ENCODE results near the gene ABCC4. TPM values are rescaled to one million over a fixed set of nuclear protein-coding genes. Genes with fewer than 3 reads are reported as not detected.
"Not testable (repeated sequence)": the region's sequence is repeated elsewhere in the genome, so short reads cannot be mapped to it uniquely, and the experiment has no call there.

ABCC4 gene
- total and polyA plus RNA-seq, 2 donors from 2014 or later: 11.3 to 52.4 TPM

DNA sequence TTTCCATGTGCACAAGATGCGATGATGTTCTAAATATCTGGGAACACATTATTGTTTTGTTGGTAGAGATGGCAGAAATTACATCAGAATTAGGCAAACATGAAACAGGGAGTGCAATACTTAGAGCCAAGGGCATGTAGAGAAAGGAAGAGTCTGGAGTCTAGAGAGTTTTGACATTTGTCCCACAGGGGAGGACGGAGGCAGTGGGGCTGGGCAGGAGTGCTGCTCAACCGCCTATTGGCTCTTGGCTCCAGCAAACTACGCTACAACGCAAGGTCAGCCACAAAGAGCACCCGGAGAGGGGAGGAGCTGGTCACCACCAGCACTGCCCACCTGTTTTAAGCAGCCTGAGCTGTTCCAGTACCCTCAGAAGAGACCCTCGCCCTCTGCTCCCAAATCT is 108.3 kb downstream of the ABCC4 start:
- Histone ChIP-seq H3K9ac (ENCODE audit: low read length in 3 of 3) (no peak overlapping the region), H3K36me3 (ENCODE audit: control insufficient read depth in 2 of 3, insufficient read depth in 3 of 3, low read length in 3 of 3) (no peaks in the 10 kb centered on the region), H3K9me3 (ENCODE audit: control insufficient read depth in 2 of 3, insufficient read depth in 1 of 3, low read length in 3 of 3) (no peaks in the 10 kb centered on the region), H3K4me3 (ENCODE audit: low read length in 3 of 3) (peak overlapping the region in 1 of 3 donors; percentile 26), H3K27ac (ENCODE audit: low read depth in 2 of 2, low read length in 2 of 2) (peak overlapping the region in 1 of 2 donors; percentile 47), H3K27me3 (ENCODE audit: control insufficient read depth, insufficient read depth, low read length) (no peaks in the 10 kb centered on the region), H3K4me1 (ENCODE audit: control insufficient read depth in 2 of 3, insufficient read depth in 2 of 3, low read depth in 1 of 3, low read length in 3 of 3) (peaks cover 0 to 15% (median 5%) of the 10 kb centered on the region in 3 donors)
- TF ChIP-seq, protein P1, sequence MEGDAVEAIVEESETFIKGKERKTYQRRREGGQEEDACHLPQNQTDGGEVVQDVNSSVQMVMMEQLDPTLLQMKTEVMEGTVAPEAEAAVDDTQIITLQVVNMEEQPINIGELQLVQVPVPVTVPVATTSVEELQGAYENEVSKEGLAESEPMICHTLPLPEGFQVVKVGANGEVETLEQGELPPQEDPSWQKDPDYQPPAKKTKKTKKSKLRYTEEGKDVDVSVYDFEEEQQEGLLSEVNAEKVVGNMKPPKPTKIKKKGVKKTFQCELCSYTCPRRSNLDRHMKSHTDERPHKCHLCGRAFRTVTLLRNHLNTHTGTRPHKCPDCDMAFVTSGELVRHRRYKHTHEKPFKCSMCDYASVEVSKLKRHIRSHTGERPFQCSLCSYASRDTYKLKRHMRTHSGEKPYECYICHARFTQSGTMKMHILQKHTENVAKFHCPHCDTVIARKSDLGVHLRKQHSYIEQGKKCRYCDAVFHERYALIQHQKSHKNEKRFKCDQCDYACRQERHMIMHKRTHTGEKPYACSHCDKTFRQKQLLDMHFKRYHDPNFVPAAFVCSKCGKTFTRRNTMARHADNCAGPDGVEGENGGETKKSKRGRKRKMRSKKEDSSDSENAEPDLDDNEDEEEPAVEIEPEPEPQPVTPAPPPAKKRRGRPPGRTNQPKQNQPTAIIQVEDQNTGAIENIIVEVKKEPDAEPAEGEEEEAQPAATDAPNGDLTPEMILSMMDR (IDR thresholded peaks at IDR 0.05; ENCODE audit: borderline replicate concordance, extremely low read depth, insufficient read depth): no peak
- FAIRE-seq (no peak), DNase-seq (no peak)
- intact Hi-C loops (cut with DNase I): loop anchor here (5.0 kb wide), 2 partner anchors 189 to 209 kb away; no protein-coding TSS in a partner anchor

DNA sequence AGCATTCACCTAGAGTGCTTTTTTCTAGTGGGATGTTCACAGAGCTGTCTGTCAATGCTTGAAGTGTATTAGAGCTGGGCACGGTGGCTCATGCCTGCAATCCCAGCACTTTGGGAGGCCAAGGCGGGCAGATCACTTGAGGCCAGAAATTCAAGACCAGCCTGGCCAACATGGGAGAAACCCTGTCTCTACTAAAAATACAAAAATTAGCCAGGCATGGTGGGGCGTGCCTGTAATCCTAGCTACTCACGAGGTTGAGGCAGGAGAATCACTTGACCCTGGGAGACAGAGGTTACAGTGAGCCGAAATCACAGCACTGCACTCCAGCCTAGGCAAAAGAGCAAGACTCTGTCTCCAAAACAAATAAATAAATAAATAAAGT is 108.7 kb downstream of the ABCC4 start:
- not testable (repeated sequence) for H3K27ac ChIP-seq (ENCODE audit: low read depth in 2 of 2, low read length in 2 of 2); H3K9me3 ChIP-seq (ENCODE audit: control insufficient read depth in 2 of 3, insufficient read depth in 1 of 3, low read length in 3 of 3); H3K4me3 ChIP-seq (ENCODE audit: low read length in 3 of 3); H3K27me3 ChIP-seq (ENCODE audit: control insufficient read depth, insufficient read depth, low read length); FAIRE-seq; H3K9ac ChIP-seq (ENCODE audit: low read length in 3 of 3); H3K36me3 ChIP-seq (ENCODE audit: control insufficient read depth in 2 of 3, insufficient read depth in 3 of 3, low read length in 3 of 3)
- DNase-seq: peak in 1 of 5 donors; percentile 15
- intact Hi-C loops (cut with DNase I): loop anchor here (5.0 kb wide), 2 partner anchors 190 to 210 kb away; no protein-coding TSS in a partner anchor
- H3K4me1 ChIP-seq (ENCODE audit: control insufficient read depth in 2 of 3, insufficient read depth in 2 of 3, low read depth in 1 of 3, low read length in 3 of 3): peaks cover 0 to 15% (median 5%) of the 10 kb centered on the region in 3 donors

DNA sequence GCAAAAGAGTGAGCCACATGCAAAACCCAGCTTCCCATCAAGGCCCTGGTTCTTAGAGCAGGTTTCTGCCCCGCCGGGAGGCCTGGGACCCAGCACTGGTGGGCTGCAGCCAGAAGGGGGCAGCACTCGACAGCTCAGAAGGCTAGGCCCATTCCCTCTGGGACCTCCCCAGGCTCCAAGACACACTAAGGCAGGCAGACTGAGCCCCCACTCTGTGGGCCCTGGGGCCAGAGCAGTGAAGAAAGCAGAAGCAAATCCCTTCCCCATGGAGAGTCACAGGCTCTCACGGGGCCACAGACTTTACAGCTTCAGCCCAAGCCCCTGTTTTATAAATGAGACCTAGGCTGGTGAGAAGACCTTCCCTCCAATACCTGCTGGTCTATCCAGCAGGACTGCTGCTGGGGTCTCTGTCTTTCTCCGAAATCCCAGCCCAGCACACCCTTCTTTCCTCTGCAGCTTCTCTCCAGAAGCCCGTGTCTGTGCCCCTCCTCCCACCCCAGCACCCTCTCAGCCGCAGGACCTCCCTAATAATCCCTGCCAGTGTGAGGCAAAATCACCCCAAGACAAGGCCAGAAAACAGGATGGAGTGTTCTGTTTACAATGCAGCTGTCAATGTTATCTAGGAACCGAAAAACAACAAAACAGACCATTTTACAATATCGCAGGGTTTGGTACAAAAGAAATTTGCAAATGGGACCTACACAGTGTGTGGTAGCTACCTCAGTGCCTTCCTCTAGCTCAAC is 109.3 kb downstream of the ABCC4 start:
- TF ChIP-seq, protein P1 (IDR thresholded peaks at IDR 0.05; ENCODE audit: borderline replicate concordance, extremely low read depth, insufficient read depth): peak; percentile 91
- peaks cover 0 to 15% (median 5%) of the 10 kb centered on the region in 3 donors for H3K4me1 ChIP-seq (ENCODE audit: control insufficient read depth in 2 of 3, insufficient read depth in 2 of 3, low read depth in 1 of 3, low read length in 3 of 3)
- DNase-seq: peak; percentile 87 to 90 (median 89)
- H3K4me3 ChIP-seq (ENCODE audit: low read length in 3 of 3): no peak overlapping the region
- H3K9me3 ChIP-seq (ENCODE audit: control insufficient read depth in 2 of 3, insufficient read depth in 1 of 3, low read length in 3 of 3): no peaks in the 10 kb centered on the region
- FAIRE-seq: no peak
- peak overlapping the region in 1 of 2 donors; percentile 17 for H3K27ac ChIP-seq (ENCODE audit: low read depth in 2 of 2, low read length in 2 of 2)
- no peaks in the 10 kb centered on the region for H3K36me3 ChIP-seq (ENCODE audit: control insufficient read depth in 2 of 3, insufficient read depth in 3 of 3, low read length in 3 of 3)
- intact Hi-C loops (cut with DNase I): loop anchor here (5.0 kb wide), 2 partner anchors 190 to 210 kb away; no protein-coding TSS in a partner anchor
- H3K27me3 ChIP-seq (ENCODE audit: control insufficient read depth, insufficient read depth, low read length): no peaks in the 10 kb centered on the region
- H3K9ac ChIP-seq (ENCODE audit: low read length in 3 of 3): no peak overlapping the region

DNA sequence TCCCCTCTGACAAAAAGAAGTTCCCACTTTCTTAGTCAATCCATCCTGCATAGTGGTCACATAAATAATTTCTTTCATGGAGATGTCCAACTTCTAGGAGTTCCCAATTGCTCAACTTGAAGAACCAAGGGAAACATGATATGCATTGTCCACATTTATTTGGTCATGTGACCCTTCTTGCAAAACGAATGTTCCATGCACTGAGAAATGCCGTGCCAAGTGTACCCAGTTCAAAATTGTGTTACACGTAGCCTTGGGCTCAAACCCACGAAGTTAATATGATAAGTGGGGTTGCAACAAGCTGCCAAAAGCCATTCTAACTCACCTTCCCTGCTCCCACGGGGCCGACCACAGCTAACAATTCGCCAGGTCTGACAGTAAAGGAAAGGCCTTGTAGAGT is 113.1 kb downstream of the ABCC4 start:
- FAIRE-seq (no peak), DNase-seq (no peak)
- Histone ChIP-seq H3K9me3 (ENCODE audit: control insufficient read depth in 2 of 3, insufficient read depth in 1 of 3, low read length in 3 of 3) (no peaks in the 10 kb centered on the region), H3K27ac (ENCODE audit: low read depth in 2 of 2, low read length in 2 of 2) (no peak overlapping the region), H3K36me3 (ENCODE audit: control insufficient read depth in 2 of 3, insufficient read depth in 3 of 3, low read length in 3 of 3) (no peaks in the 10 kb centered on the region), H3K4me1 (ENCODE audit: control insufficient read depth in 2 of 3, insufficient read depth in 2 of 3, low read depth in 1 of 3, low read length in 3 of 3) (peaks cover 0 to 6% (median 2%) of the 10 kb centered on the region in 3 donors), H3K4me3 (ENCODE audit: low read length in 3 of 3) (no peak overlapping the region), H3K27me3 (ENCODE audit: control insufficient read depth, insufficient read depth, low read length) (no peaks in the 10 kb centered on the region), H3K9ac (ENCODE audit: low read length in 3 of 3) (no peak overlapping the region)
- TF ChIP-seq, protein P1 (IDR thresholded peaks at IDR 0.05; ENCODE audit: borderline replicate concordance, extremely low read depth, insufficient read depth): no peak
- intact Hi-C loops (cut with DNase I): no loop called here

All from kidney (tissue), 14 donors.